ENCODE data around the gene GABBR2.

GRCh38 chr9:98579700-98580099 is 129.0 kb downstream of the GABBR2 start:
- TF ChIP-seq CTCF (IDR thresholded peaks at IDR 0.05; ENCODE audit: low read depth, low read length, poor library complexity, severe bottlenecking) (no peak), EZH2phosphoT487 (IDR thresholded peaks at IDR 0.05; ENCODE audit: borderline replicate concordance, low read length) (no peak)
